PC-9 (cell line): ENCODE data around the gene PROP1.

ENCODE experiments used
- EZH2 ChIP-seq: fragments of 200-600 bp; sonication (generic); IDR thresholded peaks from 2 replicates; pipeline ENCODE4 v1.8.0; 2017; ENCODE audit warnings: antibody characterized with exemption, low read depth
- TF ChIP-seq, protein P1 (sequence below): fragments of 200-600 bp; sonication (generic); conservative IDR thresholded peaks from 2 replicates; pipeline ENCODE4 v1.6.1; 2017; ENCODE audit warnings: mixed run types, antibody characterized with exemption, mild to moderate bottlenecking, moderate library complexity

DNA sequence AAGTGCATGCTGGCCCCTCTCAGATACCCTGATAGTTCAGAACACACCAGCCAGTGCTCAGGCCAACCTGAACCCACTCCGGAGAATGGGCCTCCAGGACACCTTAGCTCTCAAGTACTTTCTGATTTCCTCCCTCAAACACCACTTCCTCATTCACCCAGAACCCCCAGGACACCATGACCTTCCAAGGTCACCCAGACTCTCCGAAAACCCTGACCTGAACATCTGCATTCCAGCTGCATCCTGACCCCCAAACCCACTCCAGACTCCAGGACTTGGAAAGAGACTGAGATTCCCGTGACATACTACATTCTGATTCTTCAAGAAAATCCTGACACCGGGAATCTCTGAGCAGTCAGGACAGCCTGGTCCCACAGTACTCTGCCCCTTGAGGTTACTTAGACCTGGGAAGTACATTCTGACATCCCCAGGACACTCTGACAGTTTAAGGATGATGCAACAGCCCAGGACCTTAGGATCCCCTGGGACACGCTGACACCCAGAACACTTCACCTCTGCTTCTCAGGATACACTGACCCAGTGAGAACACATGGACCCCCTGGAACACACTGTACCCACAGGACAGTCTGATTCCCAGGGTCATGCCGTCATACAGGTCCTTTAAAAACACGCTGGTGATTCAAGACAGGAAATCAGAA lies 747 bp upstream of the PROP1 start:
- TF ChIP-seq, protein P1, sequence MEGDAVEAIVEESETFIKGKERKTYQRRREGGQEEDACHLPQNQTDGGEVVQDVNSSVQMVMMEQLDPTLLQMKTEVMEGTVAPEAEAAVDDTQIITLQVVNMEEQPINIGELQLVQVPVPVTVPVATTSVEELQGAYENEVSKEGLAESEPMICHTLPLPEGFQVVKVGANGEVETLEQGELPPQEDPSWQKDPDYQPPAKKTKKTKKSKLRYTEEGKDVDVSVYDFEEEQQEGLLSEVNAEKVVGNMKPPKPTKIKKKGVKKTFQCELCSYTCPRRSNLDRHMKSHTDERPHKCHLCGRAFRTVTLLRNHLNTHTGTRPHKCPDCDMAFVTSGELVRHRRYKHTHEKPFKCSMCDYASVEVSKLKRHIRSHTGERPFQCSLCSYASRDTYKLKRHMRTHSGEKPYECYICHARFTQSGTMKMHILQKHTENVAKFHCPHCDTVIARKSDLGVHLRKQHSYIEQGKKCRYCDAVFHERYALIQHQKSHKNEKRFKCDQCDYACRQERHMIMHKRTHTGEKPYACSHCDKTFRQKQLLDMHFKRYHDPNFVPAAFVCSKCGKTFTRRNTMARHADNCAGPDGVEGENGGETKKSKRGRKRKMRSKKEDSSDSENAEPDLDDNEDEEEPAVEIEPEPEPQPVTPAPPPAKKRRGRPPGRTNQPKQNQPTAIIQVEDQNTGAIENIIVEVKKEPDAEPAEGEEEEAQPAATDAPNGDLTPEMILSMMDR, result no peak
- TF ChIP-seq EZH2, result no peak
